NCI-H146 treated with DMSO at 0.1 percent for 48 hours (cell line): ENCODE data around the gene NDUFV2.

Experiments
- DNase-seq: peaks from one replicate; lab custom pipeline; 2025; ENCODE audit not compliant: unreplicated experiment; lab: John Stamatoyannopoulos, UW

The NDUFV2 gene

DNA sequence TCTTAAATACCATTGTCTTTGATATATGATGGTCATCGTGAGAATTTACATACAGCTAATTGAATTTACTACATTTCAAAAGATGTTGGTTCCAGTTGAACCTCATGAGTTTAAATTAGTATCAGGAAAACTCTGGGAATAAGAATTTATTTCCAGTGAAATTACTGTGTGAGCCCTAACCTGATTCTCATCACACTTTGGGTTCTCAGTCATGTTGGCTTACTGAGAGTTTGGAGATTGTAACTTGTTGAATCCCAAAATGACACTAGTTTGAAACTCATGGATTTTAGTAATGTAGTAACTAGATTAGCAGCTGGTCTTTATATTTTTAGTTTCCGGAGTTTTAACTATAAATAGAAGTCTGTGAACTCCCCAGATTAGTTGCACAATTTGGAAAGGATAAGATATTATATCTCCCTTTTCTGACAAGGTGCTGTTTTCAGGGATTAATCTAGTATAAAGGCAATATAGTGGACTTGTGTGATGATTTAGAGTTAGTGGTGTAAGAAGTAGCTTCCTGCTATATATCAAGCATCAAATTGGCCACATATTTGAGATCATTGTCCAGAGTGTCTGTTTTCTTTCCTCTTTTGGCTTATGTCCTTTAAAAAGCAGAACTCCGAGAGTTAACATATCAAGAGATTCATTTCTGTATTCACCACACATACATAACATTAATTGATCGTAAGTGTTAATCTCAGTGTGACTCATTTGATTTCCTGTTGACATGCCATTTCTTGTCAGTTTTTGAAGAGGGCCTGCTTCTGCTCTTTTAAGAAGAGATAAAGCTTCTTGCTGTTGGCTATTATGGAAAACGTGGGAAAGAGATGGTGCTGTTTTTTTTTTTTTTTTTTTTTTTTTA is 15.7 kb downstream of the NDUFV2 start:
- DNase-seq = no peak

DNA sequence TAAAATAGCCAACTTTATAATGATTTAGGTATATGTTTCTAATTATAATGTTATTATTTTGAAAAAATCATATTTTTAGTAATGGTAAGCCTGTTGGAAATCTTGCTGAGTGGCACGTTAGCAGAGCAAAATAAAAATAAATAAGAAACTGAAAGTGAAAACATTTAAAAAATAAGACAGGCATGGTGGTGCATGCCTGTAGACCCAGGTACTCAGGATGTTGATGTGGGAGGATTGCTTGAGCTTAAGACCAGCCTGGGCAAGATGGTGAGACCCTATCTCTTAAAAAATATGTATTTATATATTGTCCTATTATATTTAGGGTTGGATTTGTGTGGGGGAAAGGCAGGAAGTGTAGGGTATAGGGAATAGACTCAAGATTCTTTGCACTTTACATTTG is 18.3 kb downstream of the NDUFV2 start:
- no peak for DNase-seq

- no peak for DNase-seq
These were observed 21.0 kb downstream of the NDUFV2 start for GRCh38 chr18:9123520-9123919.

DNA sequence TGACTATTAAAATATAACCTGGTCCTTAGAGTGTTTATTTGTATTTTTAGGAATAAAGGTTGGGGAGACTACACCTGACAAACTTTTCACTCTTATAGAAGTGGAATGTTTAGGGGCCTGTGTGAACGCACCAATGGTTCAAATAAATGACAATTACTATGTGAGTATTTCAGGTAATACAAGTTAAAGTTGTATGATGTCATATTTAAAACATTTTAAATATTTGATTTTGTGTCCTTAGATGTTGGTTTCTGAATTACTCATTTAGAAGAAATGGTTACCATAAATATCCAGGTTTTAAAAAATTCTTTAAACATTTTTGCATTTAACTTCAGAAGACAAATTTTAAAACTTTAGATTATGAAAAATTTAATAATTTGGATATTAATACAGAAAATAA is 22.3 kb downstream of the NDUFV2 start:
- no peak for DNase-seq

GRCh38 chr18:9126337-9126736 is 23.8 kb downstream of the NDUFV2 start:
- no peak for DNase-seq

GRCh38 chr18:9130195-9130594 is 27.7 kb downstream of the NDUFV2 start:
- no peak for DNase-seq

DNA sequence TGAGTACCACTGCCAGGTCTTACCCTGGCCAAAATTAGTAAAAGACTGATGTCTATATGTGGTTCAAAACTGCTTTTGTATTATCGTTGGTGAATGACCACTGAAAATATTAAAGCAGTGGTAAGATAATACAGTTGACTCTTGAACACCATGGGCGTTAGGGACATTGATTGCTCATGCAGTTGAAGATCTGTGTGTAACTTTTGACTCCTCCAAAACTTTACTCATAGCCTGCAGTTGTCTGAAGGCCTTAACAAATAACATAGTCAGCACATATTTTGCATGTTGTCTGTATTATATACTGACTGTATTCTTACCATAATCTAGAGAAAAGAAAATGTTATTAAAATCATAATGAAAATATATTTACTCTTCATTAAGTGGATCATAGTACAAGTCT is 28.3 kb downstream of the NDUFV2 start:
- no peak for DNase-seq

GRCh38 chr18:9132628-9133027 is 30.1 kb downstream of the NDUFV2 start:
- no peak for DNase-seq

DNA sequence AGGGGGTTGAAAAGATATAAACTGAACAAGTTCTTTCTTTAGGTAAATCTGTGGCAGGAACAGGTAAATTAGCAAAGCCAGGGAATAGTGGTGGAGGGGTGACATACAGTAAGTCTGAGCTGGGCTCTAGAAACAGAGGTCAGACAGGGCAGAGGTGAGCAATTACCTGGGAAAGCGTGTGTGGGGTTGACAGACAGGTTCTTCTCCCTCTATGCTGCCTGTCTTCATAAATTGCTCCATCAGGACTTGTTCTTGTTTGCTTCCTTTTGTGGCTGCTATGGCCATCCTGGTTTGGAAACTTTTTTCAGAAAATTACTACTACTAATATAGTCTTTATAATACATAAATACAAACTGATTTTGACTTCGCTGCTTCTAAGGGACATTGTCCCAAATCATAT is 30.7 kb downstream of the NDUFV2 start:
- no peak for DNase-seq

GRCh38 chr18:9135081-9135911 is 32.8 kb downstream of the NDUFV2 start:
- DNase-seq = no peak

DNA sequence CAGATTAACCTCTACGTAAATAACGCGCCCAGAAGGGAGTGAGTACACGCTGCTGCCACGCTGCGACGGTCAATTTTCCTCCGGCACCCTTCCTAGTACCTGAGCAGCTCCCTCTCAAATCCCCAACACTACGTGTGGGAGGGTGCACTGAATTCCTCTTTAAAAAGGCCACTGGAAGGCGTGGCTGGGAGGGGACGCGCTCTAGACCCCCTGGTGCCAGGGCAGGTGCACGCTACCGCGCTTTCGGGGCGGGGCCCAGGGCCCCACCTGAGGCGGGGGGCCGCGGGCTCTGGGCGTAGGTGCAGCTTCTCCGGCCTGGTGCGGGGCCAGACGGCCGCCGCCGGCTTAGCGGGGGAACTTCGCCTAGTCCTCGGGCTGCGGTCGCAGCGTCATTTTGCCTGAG is 33.4 kb downstream of the NDUFV2 start:
- DNase-seq = peak; percentile 96

DNA sequence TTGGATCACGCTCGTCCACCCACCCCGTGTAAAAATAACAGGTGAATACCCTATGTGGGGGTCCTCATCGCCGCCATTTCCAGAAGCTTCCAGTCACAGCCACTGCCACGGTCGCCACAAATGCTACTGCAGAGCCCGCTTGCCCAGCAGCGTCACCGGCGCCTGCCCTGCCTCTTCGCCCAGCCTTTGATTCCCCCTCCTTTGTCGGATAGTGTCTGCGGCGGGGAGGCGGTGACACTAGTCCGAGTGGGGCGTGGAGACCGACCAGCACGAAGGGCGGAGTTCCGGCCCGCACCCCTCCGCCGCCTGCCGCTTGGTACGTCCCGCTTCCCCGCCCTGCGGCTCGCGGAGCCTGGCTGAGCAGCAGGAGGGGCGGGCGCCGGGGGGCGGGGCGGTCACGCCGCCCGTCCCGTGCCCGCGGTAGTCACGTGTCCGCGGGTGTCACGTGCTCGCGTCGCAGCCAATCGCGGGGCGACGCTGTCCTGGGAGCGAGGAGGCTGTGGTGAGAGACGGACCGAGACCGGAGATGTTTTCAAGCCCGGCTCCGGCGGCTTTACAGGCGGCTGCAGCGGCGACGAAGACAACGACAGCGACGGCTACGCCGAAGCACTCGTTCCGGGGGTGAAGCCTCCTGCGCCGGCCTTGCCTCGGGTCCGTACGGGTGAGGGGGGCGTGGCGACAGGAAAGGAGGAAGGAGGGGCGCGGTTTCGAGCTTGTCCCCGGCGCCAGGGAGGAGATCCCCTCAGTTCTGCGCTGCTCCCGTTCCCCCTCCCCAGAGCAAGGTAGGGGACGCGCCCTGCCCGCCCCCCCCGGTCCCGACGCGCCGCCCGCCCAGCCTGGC is 34.0 kb downstream of the NDUFV2 start, which contains the start of gene ANKRD12:
Gene ANKRD12, plus strand, starts transcription at position 467 of the 841 bp plus-strand sequence. CDS start 45,652 bp downstream, outside the sequence.
- peak; percentile 97 for DNase-seq

GRCh38 chr18:9137168-9138066 is 34.9 kb downstream of the NDUFV2 start:
- DNase-seq = peak; percentile 74

- no peak for DNase-seq
These were observed 37.0 kb downstream of the NDUFV2 start for GRCh38 chr18:9139400-9140039.

- no peak for DNase-seq
These were observed 37.9 kb downstream of the NDUFV2 start for GRCh38 chr18:9140381-9140780.

DNA sequence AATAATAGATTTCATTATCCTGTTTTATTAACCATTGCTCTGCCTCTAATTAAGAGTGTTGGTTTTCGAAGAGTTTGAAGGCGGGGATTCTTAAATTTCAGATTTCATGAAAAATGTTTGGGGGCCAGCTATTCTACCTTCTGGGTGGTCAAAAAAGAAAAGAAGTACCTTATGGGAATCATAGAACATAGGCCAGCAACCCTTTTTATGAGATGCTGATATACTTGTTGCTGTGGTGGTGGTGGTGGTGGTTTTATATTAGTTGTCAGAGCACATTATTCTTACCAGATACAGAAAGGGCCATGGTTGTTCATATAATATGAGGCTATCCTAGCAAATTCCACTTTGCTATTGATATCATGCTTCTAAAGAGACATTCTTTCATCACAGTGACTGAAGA is 38.5 kb downstream of the NDUFV2 start:
- DNase-seq = no peak

DNA sequence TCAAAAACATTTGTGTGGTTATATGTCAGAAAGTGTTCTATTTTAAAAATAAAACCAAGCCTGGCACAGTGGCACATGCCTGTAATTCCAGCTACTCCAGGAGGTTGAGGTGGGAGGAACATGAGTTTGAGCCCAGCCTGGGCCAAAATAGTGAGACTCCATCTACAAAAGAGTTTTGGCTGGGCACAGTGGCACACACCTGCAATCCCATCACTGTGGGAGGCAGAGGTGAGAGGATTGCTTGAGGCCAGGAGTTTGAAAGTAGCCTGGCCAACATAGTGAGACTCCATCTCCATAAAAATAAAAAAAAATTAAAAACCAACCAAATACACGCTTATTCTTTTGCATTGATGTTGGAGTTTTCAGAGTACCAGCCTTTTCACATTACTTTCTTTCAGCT is 43.7 kb downstream of the NDUFV2 start:
- no peak for DNase-seq

GRCh38 chr18:9147440-9148202 is 45.1 kb downstream of the NDUFV2 start:
- DNase-seq = peak; percentile 48

DNA sequence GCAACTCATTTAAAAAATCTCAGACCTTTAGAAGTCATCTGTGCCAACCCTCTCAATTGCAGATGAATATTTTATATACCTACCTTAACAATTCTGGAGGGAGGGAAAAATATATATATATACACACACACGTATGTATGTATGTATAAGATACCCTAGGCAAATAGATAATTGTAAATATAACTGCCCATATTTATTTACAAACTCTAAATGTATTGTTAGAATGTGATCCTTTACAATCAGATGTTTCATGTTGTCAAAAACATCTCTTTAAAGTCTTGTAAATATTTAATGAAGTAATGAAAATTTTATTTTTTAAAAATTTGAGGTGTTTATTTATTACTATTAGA is 45.7 kb downstream of the NDUFV2 start:
- DNase-seq = no peak
